KOPT-K1 (cell line): Measurements from ENCODE around the gene PAQR8.
A peak's percentile ranks its signal among the peaks of the same experiment; 100 is the strongest.

Experiments used
- H3K27ac ChIP-seq: fragments of 200-600 bp; sonication (generic); 2 replicates; pipeline ENCODE4 v1.5.1; 2016; ENCODE audit warnings: antibody characterized with exemption, mild to moderate bottlenecking, low read depth, low read length; ENCODE audit not compliant: poor library complexity, severe bottlenecking
- H3K36me3 ChIP-seq: fragments of 200-600 bp; sonication (generic); 2 replicates; pipeline ENCODE4 v1.5.1; 2017; ENCODE audit warnings: antibody characterized with exemption, mild to moderate bottlenecking, low read length, moderate library complexity; ENCODE audit not compliant: insufficient read depth
- H3K9me3 ChIP-seq: fragments of 200-600 bp; sonication (generic); 2 replicates; pipeline ENCODE4 v1.5.1; 2017; ENCODE audit warnings: antibody characterized with exemption, low read length, mild to moderate bottlenecking; ENCODE audit not compliant: insufficient read depth, poor library complexity, severe bottlenecking

PAQR8 gene

GRCh38 chr6:52336919-52337561 is 24.9 kb upstream of the PAQR8 start:
- no peaks in the 10 kb centered on the region for H3K9me3 ChIP-seq
- no peaks in the 10 kb centered on the region for H3K36me3 ChIP-seq
- no peak overlapping the region for H3K27ac ChIP-seq

- no peaks in the 10 kb centered on the region for H3K9me3 ChIP-seq
- H3K36me3 ChIP-seq, result no peaks in the 10 kb centered on the region
- no peak overlapping the region for H3K27ac ChIP-seq
Observed at GRCh38 chr6:52337633-52338290, 24.2 kb upstream of the PAQR8 start.

- no peaks in the 10 kb centered on the region for H3K36me3 ChIP-seq
- no peaks in the 10 kb centered on the region for H3K9me3 ChIP-seq
- H3K27ac ChIP-seq, result no peak overlapping the region
Observed at GRCh38 chr6:52340603-52340880, 21.4 kb upstream of the PAQR8 start.

GRCh38 chr6:52341561-52342260 is 20.2 kb upstream of the PAQR8 start:
- Histone ChIP-seq H3K36me3 (no peaks in the 10 kb centered on the region), H3K27ac (no peak overlapping the region), H3K9me3 (no peaks in the 10 kb centered on the region)

- Histone ChIP-seq H3K9me3 (no peaks in the 10 kb centered on the region), H3K27ac (no peak overlapping the region), H3K36me3 (no peaks in the 10 kb centered on the region)
Observed at GRCh38 chr6:52345311-52345710, 16.6 kb upstream of the PAQR8 start.

- Histone ChIP-seq H3K36me3 (no peaks in the 10 kb centered on the region), H3K9me3 (no peaks in the 10 kb centered on the region), H3K27ac (no peak overlapping the region)
Observed at GRCh38 chr6:52346503-52346902, 15.4 kb upstream of the PAQR8 start.

GRCh38 chr6:52347818-52348217 is 14.1 kb upstream of the PAQR8 start:
- Histone ChIP-seq H3K9me3 (no peaks in the 10 kb centered on the region), H3K36me3 (no peaks in the 10 kb centered on the region), H3K27ac (no peak overlapping the region)

GRCh38 chr6:52351879-52352238 is 10.1 kb upstream of the PAQR8 start:
- Histone ChIP-seq H3K36me3 (no peaks in the 10 kb centered on the region), H3K27ac (no peak overlapping the region), H3K9me3 (no peaks in the 10 kb centered on the region)

GRCh38 chr6:52352239-52353018 is 9.5 kb upstream of the PAQR8 start:
- Histone ChIP-seq H3K36me3 (no peaks in the 10 kb centered on the region), H3K9me3 (no peaks in the 10 kb centered on the region), H3K27ac (no peak overlapping the region)

- H3K36me3 ChIP-seq, result no peaks in the 10 kb centered on the region
- H3K27ac ChIP-seq, result no peak overlapping the region
- H3K9me3 ChIP-seq, result no peaks in the 10 kb centered on the region
Observed at GRCh38 chr6:52356017-52356416, 5.9 kb upstream of the PAQR8 start.

- Histone ChIP-seq H3K27ac (no peak overlapping the region), H3K9me3 (no peaks in the 10 kb centered on the region), H3K36me3 (no peaks in the 10 kb centered on the region)
Observed at GRCh38 chr6:52359403-52359802, 2.5 kb upstream of the PAQR8 start.

GRCh38 chr6:52360028-52360427 is 1.9 kb upstream of the PAQR8 start:
- H3K36me3 ChIP-seq, result no peaks in the 10 kb centered on the region
- H3K27ac ChIP-seq, result no peak overlapping the region
- H3K9me3 ChIP-seq, result no peaks in the 10 kb centered on the region

- Histone ChIP-seq H3K36me3 (no peaks in the 10 kb centered on the region), H3K27ac (peak overlapping the region; percentile 88), H3K9me3 (no peaks in the 10 kb centered on the region)
Observed at GRCh38 chr6:52360601-52361413, 1.1 kb upstream of the PAQR8 start.

GRCh38 chr6:52361414-52361944 is 472 bp upstream of the PAQR8 start:
- peak overlapping the region; percentile 88 for H3K27ac ChIP-seq
- peaks cover 4% of the 10 kb centered on the region for H3K36me3 ChIP-seq
- H3K9me3 ChIP-seq, result no peaks in the 10 kb centered on the region
